ENCODE measurements around the gene MARS1.

DNA sequence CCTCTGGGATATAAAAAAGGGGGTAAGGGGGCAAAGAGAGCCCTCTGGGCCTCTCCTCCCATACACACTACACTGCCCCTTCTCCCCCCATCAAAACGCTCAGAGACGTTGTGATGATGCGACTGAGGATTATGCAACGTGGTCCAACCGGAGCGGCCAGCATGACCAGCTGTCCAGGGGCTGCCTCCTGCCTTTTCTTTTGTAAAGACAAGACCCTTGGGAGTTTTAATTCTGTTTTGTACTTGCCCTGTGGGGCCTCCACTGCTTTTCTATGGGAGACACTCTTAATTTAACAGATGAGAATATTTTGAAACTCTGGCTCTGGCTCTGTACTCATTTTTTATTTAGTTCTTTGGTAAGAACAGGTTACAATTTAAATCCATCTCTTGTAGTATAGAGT lies 42.0 kb downstream of the MARS1 start:
- TF ChIP-seq, protein P1, sequence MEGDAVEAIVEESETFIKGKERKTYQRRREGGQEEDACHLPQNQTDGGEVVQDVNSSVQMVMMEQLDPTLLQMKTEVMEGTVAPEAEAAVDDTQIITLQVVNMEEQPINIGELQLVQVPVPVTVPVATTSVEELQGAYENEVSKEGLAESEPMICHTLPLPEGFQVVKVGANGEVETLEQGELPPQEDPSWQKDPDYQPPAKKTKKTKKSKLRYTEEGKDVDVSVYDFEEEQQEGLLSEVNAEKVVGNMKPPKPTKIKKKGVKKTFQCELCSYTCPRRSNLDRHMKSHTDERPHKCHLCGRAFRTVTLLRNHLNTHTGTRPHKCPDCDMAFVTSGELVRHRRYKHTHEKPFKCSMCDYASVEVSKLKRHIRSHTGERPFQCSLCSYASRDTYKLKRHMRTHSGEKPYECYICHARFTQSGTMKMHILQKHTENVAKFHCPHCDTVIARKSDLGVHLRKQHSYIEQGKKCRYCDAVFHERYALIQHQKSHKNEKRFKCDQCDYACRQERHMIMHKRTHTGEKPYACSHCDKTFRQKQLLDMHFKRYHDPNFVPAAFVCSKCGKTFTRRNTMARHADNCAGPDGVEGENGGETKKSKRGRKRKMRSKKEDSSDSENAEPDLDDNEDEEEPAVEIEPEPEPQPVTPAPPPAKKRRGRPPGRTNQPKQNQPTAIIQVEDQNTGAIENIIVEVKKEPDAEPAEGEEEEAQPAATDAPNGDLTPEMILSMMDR (IDR thresholded peaks at IDR 0.05), result no peak
- TF ChIP-seq POLR2A (IDR thresholded peaks at IDR 0.05), result no peak
